Measurements from ENCODE around the gene SPIB. TPM values are rescaled to one million over a fixed set of nuclear protein-coding genes. Genes with fewer than 3 reads are reported as not detected.

The SPIB gene
- total RNA-seq, 4 donors from 2014 or later, result not detected

DNA sequence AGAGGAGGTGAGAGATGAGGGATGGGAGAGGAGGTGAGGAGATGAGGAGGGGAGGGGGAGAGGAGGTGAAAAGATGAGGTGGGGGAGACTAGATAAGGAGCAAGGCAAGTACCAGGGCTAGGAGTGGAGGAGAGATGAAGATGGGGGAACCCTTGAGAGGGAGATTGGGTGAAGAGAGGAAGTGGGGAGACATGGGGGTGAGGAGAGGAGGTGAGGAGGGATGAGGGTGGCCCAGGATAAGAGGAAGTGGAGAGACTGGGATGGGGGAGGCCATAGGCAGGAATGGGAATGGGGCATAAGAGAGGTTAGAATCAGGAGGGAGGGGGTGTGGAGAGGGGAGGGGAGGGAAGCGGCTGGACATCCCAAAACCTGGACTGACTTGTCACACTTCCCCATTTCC, 40.9 kb downstream of the SPIB start:
- TF ChIP-seq, protein P1, sequence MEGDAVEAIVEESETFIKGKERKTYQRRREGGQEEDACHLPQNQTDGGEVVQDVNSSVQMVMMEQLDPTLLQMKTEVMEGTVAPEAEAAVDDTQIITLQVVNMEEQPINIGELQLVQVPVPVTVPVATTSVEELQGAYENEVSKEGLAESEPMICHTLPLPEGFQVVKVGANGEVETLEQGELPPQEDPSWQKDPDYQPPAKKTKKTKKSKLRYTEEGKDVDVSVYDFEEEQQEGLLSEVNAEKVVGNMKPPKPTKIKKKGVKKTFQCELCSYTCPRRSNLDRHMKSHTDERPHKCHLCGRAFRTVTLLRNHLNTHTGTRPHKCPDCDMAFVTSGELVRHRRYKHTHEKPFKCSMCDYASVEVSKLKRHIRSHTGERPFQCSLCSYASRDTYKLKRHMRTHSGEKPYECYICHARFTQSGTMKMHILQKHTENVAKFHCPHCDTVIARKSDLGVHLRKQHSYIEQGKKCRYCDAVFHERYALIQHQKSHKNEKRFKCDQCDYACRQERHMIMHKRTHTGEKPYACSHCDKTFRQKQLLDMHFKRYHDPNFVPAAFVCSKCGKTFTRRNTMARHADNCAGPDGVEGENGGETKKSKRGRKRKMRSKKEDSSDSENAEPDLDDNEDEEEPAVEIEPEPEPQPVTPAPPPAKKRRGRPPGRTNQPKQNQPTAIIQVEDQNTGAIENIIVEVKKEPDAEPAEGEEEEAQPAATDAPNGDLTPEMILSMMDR (IDR thresholded peaks at IDR 0.05; ENCODE audit: low read depth), result no peak

DNA sequence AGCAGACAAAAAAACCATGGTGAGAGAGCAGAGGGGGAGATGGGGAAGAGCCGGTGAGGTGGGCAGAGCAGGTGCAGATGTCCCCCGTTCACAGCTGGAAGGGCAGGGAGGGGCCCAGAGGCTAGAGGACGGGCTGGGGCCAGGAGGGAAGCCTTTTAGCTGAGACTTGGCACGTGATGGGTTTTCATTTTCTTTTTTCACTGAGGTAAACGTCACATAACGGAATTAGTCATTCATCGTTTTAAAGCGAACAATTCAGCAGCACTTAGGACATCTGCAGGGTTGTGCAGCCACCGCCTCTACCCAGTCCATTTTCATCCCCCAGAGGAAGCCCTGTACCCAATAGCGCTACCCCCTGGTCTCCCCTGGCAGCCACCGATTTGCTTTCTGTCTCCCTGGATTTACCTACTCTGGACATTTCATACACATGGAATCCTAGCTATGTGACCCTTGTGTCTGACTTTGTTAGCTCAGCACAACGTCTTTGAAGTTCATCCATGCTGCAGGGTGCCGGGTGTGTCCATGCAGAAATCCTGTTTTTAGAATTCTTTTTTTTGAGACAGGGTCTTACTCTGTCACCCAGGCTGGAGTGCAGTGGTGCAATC, 41.5 kb downstream of the SPIB start:
- TF ChIP-seq, protein P1 (IDR thresholded peaks at IDR 0.05; ENCODE audit: low read depth), result no peak

DNA sequence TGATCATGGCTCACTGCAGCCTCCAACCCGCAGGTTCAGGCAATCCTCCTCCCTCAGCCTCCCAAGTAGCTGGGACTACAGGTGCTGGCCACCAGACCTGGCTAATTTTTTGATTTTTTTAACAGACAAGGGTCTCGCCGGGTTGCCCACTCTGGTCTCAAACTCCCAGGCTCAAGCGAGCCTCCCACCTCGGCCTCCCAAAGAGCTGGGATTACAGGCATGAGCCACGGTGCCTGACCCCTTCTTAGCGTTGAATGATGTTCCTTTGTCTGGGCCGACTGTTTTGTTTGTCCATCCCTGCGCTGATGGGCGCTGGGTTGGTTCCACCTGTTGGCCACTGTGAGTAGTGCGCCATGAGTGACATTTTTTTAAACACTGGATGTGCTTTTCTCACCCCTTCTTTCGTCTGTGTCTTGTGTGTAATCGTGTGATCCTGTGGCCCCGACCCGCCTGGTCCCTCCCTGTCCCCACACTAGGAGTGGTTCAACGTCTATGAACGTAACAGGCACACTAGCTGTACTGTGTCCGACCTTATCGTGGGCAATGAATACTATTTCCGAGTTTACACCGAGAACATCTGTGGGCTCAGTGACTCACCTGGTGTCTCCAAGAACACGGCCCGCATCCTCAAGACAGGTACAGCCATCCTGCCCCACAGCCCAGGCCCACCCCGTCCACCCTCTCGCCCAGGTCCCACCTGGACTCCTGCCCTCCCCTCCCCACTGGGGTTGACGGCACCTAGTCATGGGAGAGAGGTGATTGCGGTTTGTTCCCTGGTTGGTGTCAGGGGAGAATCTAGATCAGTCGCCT, 42.5 kb downstream of the SPIB start:
- TF ChIP-seq, protein P1 (IDR thresholded peaks at IDR 0.05; ENCODE audit: low read depth), result no peak

GRCh38 chr19:50462970-50463369, 44.2 kb downstream of the SPIB start:
- TF ChIP-seq, protein P1 (IDR thresholded peaks at IDR 0.05; ENCODE audit: low read depth), result no peak

DNA sequence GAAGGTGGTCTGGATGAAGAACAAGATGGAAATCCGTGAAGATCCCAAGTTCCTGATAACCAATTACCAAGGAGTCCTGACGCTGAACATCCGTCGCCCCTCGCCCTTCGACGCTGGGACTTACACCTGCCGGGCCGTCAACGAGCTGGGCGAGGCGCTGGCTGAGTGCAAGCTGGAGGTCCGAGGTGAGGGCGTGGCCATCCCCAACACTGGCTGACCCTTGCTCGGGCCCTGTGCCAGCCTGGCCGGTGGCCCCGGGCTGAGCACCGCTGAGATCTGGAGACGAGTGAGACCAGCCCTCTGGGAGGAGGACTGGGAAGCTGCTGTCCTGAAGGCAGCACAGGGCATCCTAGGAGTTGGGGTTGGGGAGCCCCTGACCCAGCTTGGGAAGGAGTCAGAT, 45.6 kb downstream of the SPIB start:
- TF ChIP-seq, protein P1 (IDR thresholded peaks at IDR 0.05; ENCODE audit: low read depth), result no peak

- TF ChIP-seq, protein P1 (IDR thresholded peaks at IDR 0.05; ENCODE audit: low read depth), result no peak
Measured at GRCh38 chr19:50465000-50465399, 46.3 kb downstream of the SPIB start.

DNA sequence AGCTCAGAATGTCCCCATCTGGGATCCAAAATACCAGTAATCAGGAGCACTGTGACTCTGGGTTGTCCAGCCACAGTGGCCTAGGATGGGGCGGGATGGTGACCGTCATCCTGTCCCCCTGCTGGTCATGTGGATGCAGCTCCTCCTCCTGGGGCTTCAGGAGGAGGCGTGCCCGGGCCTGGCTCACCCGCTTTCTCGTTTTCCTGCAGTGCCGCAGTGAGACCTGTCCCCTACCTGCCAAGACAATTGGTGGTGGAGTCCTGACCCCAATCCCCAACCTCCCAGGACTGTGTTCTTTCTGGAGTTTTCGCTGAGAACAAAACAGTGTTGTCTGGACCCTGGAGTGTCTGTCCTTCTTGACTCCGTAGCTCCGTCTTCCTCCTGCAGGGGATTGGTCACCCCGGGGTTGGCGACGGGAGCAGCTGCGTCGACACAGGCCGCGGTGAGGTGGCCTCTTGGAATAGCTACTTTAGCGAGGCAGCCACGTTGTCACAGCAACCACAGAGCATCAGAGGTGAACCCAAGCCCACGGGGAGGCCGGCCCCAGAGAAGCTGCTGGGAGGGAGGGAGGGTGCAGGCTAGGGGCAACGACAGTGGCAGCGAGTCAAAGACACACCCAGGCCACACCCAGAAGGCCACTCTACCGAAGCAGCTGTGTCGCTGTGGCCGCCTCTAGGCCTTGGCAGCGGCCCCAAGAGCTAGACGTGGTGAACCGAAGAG, 47.4 kb downstream of the SPIB start:
- TF ChIP-seq, protein P1 (IDR thresholded peaks at IDR 0.05; ENCODE audit: low read depth), result no peak

Data from subcutaneous adipose tissue (tissue), 4 donors.